ENCODE data around the gene BMX. TPM values are rescaled to one million over a fixed set of nuclear protein-coding genes. Genes with fewer than 3 reads are reported as not detected.
A peak's percentile ranks its signal among the peaks of the same experiment; 100 is the strongest.

Gene BMX
- total RNA-seq, 1 donor from 2014 or later, result not detected

DNA sequence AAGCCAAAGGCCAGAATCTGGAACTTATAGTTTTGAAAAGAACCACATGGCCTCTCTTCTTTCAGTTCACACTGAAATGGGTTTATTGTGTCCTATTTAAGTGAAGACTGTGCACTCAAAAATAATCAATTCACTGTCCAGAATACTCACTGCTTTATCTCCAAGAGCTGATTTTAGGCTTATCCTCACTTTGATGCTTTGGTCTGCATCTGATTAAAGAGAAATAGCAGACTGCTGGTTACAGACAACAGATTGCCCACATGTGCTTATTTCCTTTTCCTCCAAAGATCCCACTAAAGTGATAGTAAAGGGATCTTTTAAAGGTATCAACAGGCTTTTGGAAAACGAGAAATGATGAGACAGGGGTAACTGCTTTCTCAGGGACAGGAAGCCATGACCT, 69.5 kb downstream of the BMX start:
- DNase-seq (ENCODE audit: low spot score, unreplicated experiment), result no peak
- no peaks in the 10 kb centered on the region for H3K36me3 Mint-ChIP-seq (ENCODE audit: insufficient read depth)
- H3K27ac Mint-ChIP-seq, result peak overlapping the region; percentile 14
- H3K4me3 Mint-ChIP-seq (ENCODE audit: low read depth), result no peak overlapping the region
- peaks cover 49% of the 10 kb centered on the region for H3K4me1 Mint-ChIP-seq (ENCODE audit: low read depth)
- H3K27me3 Mint-ChIP-seq, result peaks cover 6% of the 10 kb centered on the region
- TF ChIP-seq CTCF (IDR thresholded peaks at IDR 0.05; ENCODE audit: unreplicated experiment), result no peak
- no peaks in the 10 kb centered on the region for H3K9me3 Mint-ChIP-seq (ENCODE audit: low read depth)

DNA sequence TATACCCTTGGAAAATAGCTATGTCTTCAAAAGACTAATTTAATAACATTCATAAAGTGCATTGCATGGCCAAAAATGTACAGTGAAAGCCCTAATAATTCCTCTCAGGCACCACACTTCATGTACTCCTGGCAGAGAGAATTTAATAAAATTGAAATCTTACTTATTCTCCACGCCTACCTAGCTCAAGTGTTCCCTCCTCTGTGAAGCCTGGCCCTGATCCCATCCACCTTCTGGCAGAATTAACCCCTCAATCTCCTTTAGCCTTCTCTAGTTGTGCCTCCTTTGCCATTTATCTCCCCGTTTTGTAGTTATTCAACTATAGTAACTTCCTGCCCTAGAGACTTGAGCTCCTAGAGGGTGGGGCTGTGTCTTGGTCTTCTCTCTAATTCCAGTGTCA, 73.4 kb downstream of the BMX start:
- DNase-seq (ENCODE audit: low spot score, unreplicated experiment), result no peak
- TF ChIP-seq CTCF (IDR thresholded peaks at IDR 0.05; ENCODE audit: unreplicated experiment), result no peak
- Mint-ChIP-seq H3K4me3 (ENCODE audit: low read depth) (no peak overlapping the region), H3K4me1 (ENCODE audit: low read depth) (peaks cover 26% of the 10 kb centered on the region), H3K27me3 (peaks cover 6% of the 10 kb centered on the region), H3K36me3 (ENCODE audit: insufficient read depth) (no peaks in the 10 kb centered on the region), H3K27ac (no peak overlapping the region), H3K9me3 (ENCODE audit: low read depth) (no peaks in the 10 kb centered on the region)

DNA sequence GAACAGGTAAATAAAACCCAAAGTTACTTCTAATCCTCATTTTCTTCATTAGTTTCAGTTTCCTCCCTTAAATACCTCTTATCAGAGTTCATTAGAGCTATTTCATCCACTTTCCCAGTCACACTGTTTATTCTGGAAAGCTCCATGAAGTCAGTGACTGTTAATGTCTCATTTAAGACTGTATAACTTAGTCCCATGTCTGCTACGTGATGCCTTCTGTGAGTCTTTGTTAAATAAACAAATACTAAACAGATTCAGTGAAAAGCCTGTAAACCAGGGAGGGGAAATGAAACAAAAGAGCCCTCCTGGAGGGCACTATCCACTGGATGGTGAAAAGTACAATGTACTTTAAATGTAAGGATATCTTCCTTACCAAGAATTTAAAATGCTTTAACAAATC, 75.4 kb downstream of the BMX start:
- H3K9me3 Mint-ChIP-seq (ENCODE audit: low read depth), result no peaks in the 10 kb centered on the region
- no peak for DNase-seq (ENCODE audit: low spot score, unreplicated experiment)
- no peaks in the 10 kb centered on the region for H3K27me3 Mint-ChIP-seq
- H3K27ac Mint-ChIP-seq, result no peak overlapping the region
- no peak overlapping the region for H3K4me3 Mint-ChIP-seq (ENCODE audit: low read depth)
- peaks cover 13% of the 10 kb centered on the region for H3K4me1 Mint-ChIP-seq (ENCODE audit: low read depth)
- TF ChIP-seq CTCF (IDR thresholded peaks at IDR 0.05; ENCODE audit: unreplicated experiment), result no peak
- H3K36me3 Mint-ChIP-seq (ENCODE audit: insufficient read depth), result no peaks in the 10 kb centered on the region

DNA sequence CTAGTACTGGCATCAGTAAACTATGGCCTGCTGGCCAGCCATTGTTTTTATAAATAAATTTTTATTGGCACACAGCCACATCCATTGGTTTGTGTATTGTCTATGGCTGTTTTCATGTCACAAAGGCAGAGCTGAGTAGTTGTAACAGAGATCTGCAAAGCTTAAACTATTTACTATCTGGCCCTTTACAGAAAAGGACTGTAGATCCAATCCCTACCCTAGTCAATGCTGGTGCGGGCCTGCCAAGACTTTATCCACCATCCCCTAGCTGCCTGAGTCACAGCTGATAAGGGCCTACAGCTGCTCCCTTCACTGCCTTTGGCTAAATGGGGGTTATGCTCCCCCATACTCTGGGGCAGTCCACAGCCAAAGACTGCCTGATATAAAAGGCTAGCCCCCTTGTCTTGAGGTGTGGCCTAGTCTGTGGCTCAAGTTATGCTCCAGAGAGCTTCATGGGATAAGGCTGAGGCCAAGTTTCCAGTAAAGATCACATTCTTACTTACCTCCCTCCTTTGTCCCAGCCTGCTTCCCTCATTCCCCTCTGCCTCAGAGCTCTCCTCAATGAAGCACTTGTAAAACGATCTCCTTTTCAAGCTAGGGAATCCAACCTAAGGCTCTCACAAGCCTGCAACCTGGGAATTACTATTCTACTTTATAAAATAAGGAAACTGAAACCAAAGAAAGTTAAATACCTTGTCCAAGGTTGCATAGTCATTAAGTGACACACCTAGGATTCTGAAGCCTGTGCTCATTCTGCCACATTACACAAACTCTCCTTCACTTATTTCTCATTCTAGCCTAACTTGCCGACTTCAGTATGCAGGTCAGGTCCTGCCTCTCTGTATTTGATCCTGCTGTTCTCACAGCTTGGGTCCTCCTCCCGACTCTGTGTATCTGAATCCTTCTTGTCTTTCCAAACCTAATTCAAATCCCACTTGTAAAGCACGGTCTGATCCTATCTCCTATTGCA, 79.5 kb downstream of the BMX start:
- H3K27ac Mint-ChIP-seq, result no peak overlapping the region
- H3K27me3 Mint-ChIP-seq, result no peaks in the 10 kb centered on the region
- DNase-seq (ENCODE audit: low spot score, unreplicated experiment), result no peak

GRCh38 chrX:15594371-15594770, 93.8 kb downstream of the BMX start:
- no peak for DNase-seq (ENCODE audit: low spot score, unreplicated experiment)
- Mint-ChIP-seq H3K27ac (no peak overlapping the region), H3K9me3 (ENCODE audit: low read depth) (no peaks in the 10 kb centered on the region)

More for the DNA sequence above, 79.5 kb downstream of the BMX start:
- Mint-ChIP-seq H3K4me1 (ENCODE audit: low read depth) (peaks cover 8% of the 10 kb centered on the region), H3K36me3 (ENCODE audit: insufficient read depth) (no peaks in the 10 kb centered on the region), H3K4me3 (ENCODE audit: low read depth) (no peak overlapping the region), H3K9me3 (ENCODE audit: low read depth) (peaks cover 4% of the 10 kb centered on the region)
- TF ChIP-seq CTCF (IDR thresholded peaks at IDR 0.05; ENCODE audit: unreplicated experiment), result no peak

More at GRCh38 chrX:15594371-15594770, 93.8 kb downstream of the BMX start:
- Mint-ChIP-seq H3K4me3 (ENCODE audit: low read depth) (no peak overlapping the region), H3K27me3 (peaks cover 2% of the 10 kb centered on the region), H3K36me3 (ENCODE audit: insufficient read depth) (no peaks in the 10 kb centered on the region), H3K4me1 (ENCODE audit: low read depth) (peaks cover 1% of the 10 kb centered on the region)
- peak; percentile 28 for TF ChIP-seq CTCF (IDR thresholded peaks at IDR 0.05; ENCODE audit: unreplicated experiment)

All from progenitor cell of endocrine pancreas (in vitro differentiated cells).